ENCODE measurements around the gene RBMX.
"Not testable (repeated sequence)": the region's sequence is repeated elsewhere in the genome, so short reads cannot be mapped to it uniquely, and the experiment has no call there.

RBMX gene

GRCh38 chrX:136896121-136896914, 15.8 kb upstream of the RBMX start:
- TF ChIP-seq, protein P1, sequence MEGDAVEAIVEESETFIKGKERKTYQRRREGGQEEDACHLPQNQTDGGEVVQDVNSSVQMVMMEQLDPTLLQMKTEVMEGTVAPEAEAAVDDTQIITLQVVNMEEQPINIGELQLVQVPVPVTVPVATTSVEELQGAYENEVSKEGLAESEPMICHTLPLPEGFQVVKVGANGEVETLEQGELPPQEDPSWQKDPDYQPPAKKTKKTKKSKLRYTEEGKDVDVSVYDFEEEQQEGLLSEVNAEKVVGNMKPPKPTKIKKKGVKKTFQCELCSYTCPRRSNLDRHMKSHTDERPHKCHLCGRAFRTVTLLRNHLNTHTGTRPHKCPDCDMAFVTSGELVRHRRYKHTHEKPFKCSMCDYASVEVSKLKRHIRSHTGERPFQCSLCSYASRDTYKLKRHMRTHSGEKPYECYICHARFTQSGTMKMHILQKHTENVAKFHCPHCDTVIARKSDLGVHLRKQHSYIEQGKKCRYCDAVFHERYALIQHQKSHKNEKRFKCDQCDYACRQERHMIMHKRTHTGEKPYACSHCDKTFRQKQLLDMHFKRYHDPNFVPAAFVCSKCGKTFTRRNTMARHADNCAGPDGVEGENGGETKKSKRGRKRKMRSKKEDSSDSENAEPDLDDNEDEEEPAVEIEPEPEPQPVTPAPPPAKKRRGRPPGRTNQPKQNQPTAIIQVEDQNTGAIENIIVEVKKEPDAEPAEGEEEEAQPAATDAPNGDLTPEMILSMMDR (IDR thresholded peaks at IDR 0.05; ENCODE audit: extremely low read depth, insufficient read depth, missing control alignments): no peak
- in situ Hi-C loops (cut with MboI; ENCODE audit: low pct_unique_long_range_greater_than_20kb, low sequenced_read_pairs, unreplicated experiment): no loop called here
- DNase-seq (ENCODE audit: low spot score): no peak

DNA sequence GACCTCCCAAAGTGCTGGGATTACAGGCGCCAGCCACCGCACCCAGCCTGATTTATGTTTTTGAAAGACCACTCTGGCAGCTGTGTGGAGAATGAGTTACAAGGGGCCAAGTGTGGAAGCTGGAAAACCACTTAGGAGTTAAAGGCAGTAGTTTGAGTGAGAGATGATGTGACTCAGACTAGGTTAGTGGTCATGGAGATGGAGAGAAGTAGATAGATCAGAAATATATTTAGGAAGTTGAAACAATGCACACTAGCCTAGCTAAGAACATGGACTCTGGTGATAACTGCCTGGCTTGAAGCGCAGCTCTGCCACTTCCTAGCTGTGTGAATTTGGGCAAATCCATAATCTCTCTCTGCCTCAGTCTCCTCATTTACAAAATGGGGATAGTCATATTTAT, 11.9 kb upstream of the RBMX start:
- TF ChIP-seq, protein P1 (IDR thresholded peaks at IDR 0.05; ENCODE audit: extremely low read depth, insufficient read depth, missing control alignments): no peak
- DNase-seq (ENCODE audit: low spot score): no peak
- in situ Hi-C loops (cut with MboI; ENCODE audit: low pct_unique_long_range_greater_than_20kb, low sequenced_read_pairs, unreplicated experiment): no loop called here

DNA sequence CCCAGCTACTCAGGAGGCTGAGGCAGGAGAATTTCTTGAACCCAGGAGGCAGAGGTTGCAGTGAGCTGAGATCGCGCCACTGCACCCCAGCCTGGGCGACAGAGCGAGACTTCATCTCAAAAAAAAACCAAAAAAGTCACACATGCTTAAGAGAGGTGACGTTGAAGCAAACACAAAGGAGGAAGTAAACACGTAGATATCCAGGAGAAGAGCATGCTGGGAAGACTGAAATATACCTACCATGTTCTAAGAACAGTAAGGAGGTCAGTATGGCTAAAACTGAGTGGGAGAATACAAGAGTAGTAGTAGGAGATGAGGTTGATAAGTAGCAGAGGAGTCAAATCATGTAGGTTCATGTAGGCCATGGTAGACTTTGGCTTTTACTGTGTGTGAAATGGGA, 10.1 kb upstream of the RBMX start:
- in situ Hi-C loops (cut with MboI; ENCODE audit: low pct_unique_long_range_greater_than_20kb, low sequenced_read_pairs, unreplicated experiment); DNase-seq (ENCODE audit: low spot score): not testable (repeated sequence)

DNA sequence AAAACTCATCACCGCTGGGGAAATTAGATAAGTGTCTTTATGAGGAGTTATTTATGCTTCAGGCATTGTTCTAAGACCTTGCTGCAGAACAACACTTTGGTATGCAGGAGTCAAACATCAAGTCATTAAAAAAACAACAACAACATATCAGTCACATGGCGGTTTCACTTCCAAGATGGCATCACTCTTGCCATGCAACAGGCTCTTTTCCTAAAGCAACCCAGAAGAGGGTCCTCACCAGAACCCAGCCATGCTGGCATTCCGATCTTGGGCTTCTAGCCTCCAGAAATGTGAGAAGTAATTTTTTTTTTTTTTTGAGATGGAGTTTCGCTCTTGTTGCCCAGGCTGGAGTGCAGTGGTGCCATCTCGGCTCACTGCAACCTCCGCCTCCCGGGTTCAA, 8.7 kb upstream of the RBMX start:
- TF ChIP-seq, protein P1 (IDR thresholded peaks at IDR 0.05; ENCODE audit: extremely low read depth, insufficient read depth, missing control alignments): no peak
- in situ Hi-C loops (cut with MboI; ENCODE audit: low pct_unique_long_range_greater_than_20kb, low sequenced_read_pairs, unreplicated experiment): no loop called here
- DNase-seq (ENCODE audit: low spot score): no peak

- in situ Hi-C loops (cut with MboI; ENCODE audit: low pct_unique_long_range_greater_than_20kb, low sequenced_read_pairs, unreplicated experiment): no loop called here
- TF ChIP-seq, protein P1 (IDR thresholded peaks at IDR 0.05; ENCODE audit: extremely low read depth, insufficient read depth, missing control alignments): no peak
- no peak for DNase-seq (ENCODE audit: low spot score)
Measured at GRCh38 chrX:136880003-136880451, 498 bp downstream of the RBMX start.

DNA sequence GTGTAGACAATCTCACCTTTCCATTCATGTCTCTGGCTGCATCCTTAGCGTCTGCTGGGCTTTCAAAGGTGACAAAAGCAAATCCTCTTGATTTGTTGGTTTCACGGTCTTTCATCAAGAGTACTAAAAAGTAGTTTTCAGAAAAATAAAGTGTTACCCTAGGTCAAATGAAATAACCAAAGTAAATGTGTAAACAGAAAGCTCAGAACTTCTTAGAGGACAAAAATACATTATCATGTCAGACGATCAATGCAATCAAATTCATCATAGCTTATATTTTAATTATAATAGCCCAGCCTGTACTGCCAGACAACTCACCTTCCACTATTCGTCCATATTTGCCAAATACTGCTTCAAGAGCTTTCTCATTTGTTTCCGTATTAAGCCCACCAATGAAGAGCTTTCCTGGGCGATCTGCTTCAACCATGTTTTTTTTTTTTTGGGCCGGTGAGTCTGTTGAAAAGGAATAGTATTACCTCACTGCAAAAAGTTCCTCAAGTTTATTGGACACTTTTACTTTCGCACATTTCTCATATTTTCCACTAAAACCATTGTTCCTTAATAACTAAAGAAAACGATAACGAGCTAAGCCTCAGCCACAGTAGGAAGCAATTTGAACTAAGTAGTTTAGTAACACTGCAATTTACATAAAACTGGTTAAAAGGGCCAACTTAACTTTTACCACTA, 1.4 kb downstream of the RBMX start:
- TF ChIP-seq, protein P1 (IDR thresholded peaks at IDR 0.05; ENCODE audit: extremely low read depth, insufficient read depth, missing control alignments): no peak
- in situ Hi-C loops (cut with MboI; ENCODE audit: low pct_unique_long_range_greater_than_20kb, low sequenced_read_pairs, unreplicated experiment): no loop called here
- no peak for DNase-seq (ENCODE audit: low spot score)

DNA sequence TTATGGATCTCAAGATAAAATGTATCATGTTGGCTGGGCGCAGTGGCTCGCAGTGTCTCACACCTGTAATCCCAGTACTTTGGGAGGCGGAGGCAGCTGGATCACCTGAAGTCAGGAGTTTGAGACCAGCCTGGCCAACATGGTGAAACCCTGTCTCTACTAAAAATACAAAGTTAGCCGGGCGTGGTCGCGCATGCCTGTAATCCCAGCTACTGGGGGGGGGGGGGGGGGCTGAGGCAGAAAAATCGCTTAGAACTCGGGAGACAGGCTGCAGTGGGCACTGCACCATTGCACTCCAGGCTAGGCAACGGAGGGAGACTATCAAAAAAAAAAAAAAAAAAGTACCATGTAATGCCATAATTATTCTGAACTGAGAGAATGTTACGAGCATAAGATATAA, 2.1 kb downstream of the RBMX start:
- in situ Hi-C loops (cut with MboI; ENCODE audit: low pct_unique_long_range_greater_than_20kb, low sequenced_read_pairs, unreplicated experiment): no loop called here
- no peak for DNase-seq (ENCODE audit: low spot score)
- TF ChIP-seq, protein P1 (IDR thresholded peaks at IDR 0.05; ENCODE audit: extremely low read depth, insufficient read depth, missing control alignments): no peak

DNA sequence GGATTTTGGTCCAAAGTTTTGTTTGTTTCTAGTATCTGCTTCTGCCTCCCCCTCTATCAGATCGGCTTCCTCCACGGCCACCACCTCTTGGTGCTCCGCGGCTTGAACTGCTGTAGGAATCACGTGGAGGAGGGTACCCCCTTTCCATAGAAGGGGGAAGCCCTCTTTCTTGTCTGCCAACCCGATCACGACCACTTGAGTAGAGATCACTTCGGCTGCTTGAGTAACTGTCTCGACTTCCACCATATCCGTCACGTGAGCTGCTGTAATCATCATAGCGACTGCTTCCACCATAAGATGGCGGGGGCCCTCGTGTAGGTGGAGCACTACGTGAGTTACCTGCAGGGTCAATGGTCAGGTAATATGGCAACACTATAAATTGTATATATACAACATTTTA, 6.4 kb downstream of the RBMX start:
- DNase-seq (ENCODE audit: low spot score); in situ Hi-C loops (cut with MboI; ENCODE audit: low pct_unique_long_range_greater_than_20kb, low sequenced_read_pairs, unreplicated experiment): not testable (repeated sequence)

DNA sequence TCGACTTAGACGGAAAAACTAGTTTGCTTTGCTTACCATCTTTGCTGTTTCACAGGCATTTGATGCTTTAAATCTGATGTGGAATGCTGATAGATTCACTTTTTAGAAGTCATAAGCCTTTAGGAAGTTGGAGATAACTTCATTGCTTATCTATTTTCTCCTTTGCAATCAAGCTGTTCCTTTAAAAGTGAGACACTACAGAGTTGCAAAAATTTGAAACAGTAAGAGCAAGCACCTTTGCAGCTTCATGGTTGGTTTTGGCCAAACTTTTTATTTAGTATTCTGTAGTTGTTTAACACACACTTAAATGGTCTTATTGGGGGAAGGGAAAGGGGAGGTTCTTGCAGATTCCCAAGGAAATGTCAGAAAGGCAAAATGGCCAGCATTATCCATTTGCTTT, 7.3 kb downstream of the RBMX start:
- in situ Hi-C loops (cut with MboI; ENCODE audit: low pct_unique_long_range_greater_than_20kb, low sequenced_read_pairs, unreplicated experiment); DNase-seq (ENCODE audit: low spot score): not testable (repeated sequence)
